NCI-H510A (cell line): ENCODE results near the gene RNF44.

ENCODE experiments used
- DNase-seq: peaks from one replicate; lab custom pipeline; 2025; lab: John Stamatoyannopoulos, UW

RNF44 gene

DNA sequence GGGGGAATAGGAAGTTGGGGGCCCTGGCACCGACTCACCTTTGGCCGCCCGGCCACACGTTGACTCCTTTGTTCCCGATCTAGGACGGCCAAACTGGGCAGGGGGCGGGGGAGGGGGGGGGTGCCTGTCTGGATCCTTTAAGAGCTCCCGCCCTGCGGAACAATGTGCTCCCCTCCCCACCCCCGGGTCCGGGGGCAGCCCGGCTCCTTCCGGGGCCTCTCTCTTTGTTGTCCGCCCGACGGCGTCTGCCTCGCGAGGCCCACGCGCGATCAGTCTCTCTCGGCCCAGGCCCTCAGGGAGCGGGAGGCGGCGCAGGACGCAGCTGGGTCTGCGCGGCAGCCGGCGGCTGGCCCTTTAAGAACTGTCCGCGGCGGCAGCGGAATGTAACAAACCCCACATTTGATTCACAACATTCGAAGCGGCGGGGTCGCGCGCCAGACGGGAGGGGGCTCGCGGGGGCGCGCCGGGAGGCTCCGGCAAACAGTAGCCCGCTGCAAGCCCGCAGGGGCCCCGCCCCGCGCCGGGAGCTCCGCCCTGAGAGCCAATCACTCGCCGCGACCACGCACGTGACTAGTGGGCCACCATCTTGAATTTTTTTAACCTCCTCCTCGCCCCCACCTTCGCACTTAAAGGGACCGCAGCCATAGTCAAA lies at the start of gene RNF44:
Gene RNF44, minus strand, starts transcription at position 501 of the 652 bp plus-strand sequence. CDS start 4,930 bp downstream, outside the sequence.
- DNase-seq: peak; percentile 82

DNA sequence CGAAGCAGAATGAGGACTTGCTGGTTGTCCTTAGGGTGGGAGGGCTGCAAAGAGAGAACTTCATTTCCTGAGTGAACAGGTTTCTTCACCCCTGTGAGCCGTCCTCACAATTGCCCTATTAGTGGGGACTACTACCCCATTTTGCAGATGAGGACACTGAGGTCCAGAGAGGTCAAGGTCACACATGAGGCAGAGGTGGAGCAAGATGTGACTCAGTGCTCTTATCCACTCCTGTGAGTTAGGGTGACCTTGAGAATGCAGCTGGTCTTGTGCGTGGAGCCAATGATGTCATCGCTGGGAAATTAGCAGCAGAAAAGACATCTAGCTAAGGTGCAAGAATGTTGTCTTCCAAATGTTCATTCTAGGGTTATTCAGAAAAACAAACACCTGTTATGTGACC lies 45.9 kb upstream of the RNF44 start:
- DNase-seq: no peak

DNA sequence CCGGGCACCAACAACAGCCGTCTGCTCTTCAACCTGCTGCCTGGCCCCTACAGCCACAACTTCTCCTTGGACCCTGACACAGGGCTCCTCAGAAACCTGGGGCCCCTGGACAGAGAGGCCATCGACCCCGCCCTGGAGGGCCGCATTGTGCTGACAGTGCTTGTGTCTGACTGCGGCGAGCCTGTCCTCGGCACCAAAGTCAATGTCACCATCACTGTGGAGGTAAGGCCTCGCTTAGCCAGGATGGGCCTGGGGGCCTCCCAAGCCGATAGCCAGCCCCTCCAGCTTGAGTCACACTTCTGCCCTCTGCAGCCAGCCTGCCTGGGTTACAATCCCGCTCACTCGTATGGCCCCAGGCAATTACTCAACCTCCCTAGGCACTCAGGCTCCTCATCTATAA lies 44.2 kb upstream of the RNF44 start:
- DNase-seq: no peak

DNA sequence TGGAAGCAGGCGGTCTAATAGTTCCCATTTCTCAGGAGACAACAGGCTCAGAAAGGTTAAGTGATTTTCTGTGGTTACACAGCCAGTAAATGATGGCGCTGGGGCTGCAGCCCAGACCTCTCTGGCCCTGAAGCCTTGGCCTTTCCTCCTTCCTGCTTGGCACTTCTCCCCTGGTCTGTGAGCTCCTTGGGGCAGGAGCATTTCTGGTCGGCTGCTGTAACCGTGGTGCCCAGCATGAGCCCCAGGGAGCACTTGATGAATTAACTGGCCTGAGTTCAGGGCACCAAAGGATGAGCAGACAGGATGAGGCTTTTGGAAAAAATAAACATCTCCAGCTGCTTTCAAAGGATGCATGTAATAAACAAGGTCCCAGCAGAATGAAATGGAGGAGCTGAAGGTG lies 42.1 kb upstream of the RNF44 start:
- no peak for DNase-seq

GRCh38 chr5:176578391-176578808 lies 41.2 kb upstream of the RNF44 start:
- peak; percentile 61 for DNase-seq

DNA sequence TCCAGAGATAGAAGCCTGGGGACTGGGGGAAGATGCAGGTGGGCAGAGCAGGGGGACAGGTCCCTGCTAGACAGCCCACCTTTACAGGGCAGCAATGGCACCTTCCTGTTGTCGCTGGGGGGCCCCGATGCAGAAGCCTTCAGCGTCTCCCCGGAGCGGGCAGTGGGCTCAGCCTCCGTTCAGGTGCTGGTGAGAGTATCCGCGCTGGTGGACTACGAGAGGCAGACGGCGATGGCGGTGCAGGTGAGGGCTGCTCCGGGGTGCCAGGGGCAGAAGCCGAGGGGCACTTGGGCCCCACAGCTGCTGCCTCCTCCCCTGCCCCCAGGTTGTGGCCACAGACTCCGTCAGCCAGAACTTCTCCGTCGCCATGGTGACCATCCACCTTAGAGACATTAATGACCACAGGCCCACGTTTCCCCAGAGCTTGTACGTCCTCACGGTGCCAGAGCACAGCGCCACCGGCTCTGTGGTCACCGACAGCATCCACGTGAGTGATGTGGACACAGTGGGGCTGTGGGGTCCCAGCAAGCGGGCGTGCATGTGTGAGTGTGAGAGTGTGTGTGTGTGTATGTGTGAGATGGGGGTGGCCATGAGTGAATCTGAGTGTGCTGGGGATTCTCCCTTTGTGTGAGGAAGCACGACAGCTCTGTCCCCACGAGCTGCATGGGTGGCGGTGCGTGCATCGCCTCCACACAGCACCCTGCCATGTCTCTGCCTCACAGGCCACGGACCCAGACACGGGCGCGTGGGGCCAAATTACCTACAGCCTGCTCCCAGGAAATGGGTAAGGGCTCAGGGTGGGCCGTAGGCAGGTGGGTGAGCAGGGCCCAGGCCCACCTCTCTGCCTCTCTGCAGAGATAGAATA lies 40.3 kb upstream of the RNF44 start:
- no peak for DNase-seq

- DNase-seq: no peak
Measured at GRCh38 chr5:176575488-176576422, 38.6 kb upstream of the RNF44 start.

DNA sequence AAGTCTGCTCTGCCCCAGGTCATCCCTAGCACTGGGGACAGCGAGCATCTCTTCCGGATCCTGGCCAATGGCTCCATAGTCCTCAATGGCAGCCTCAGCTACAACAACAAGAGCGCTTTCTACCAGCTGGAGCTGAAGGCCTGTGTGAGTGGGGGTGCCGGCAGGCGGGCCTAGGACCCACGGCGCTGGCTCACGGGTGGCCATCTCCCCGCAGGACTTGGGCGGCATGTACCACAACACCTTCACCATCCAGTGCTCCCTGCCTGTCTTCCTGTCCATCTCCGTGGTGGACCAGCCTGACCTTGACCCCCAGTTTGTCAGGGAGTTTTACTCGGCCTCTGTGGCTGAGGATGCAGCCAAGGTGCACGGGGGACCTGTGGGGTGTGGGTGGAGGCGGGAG lies 37.9 kb upstream of the RNF44 start:
- no peak for DNase-seq

GRCh38 chr5:176574297-176574591 lies 37.0 kb upstream of the RNF44 start:
- no peak for DNase-seq

- no peak for DNase-seq
Measured at GRCh38 chr5:176573564-176574296, 36.5 kb upstream of the RNF44 start.

GRCh38 chr5:176570044-176570443 lies 32.8 kb upstream of the RNF44 start:
- no peak for DNase-seq

DNA sequence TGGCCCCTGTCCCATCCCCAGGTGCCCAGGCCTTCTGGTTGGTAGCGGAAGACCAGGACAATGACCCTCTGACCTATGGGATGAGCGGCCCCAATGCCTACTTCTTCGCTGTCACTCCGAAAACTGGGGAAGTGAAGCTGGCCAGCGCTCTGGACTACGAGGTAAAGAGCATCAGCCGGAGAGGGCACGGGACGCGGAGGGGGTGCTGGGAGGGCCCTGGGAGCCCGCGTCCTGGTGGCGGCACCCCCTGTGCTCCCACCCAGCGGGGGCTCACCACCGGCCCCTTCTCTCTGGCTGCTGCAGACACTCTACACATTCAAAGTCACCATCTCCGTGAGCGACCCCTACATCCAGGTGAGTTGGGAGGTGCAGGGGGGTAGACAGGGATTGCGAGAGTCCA lies 31.5 kb upstream of the RNF44 start:
- DNase-seq: no peak

DNA sequence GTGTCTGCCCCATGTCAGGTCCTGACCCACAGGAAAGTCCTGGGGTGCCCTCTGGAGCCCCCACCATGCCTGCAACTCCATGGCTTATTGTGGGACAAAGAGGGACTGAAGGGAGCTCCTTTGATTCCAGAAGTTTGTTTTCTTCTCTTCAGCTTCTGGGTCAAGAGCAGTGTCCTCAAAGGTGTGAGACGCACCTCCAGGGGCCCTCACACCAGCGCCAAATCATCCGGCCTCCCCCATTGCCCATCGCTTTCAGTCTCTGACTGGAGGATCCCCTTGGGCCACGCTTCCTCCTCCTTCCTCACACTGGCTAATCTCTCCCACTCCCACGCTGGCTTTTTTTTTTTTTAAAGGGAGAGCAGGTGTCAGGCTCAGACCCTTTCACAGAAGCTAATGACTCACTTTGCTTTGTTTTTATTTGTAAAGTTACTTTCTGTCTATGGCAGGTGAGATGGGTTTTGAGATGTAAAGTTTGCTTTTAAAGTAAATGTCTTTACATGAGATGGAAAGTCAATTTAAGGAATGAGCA lies 28.6 kb upstream of the RNF44 start:
- no peak for DNase-seq

DNA sequence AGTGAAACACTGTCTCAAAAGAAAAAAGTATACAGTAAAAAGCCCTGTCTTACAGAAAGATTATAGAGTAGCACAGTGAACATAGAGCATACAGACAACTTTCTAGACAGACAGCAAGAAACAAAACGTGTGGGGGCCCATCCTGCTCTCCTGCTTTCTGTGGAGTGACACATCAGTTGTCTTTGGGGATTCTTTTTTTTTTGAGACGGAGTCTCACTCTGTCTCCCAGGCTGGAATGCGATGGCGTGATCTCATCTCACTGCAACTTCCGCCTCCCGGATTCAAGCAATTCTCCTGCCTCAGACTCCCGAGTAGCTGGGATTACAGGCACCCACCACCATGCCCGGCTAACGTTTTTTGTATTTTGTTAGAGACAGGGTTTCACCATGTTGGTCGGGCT lies 26.8 kb upstream of the RNF44 start:
- no peak for DNase-seq

- no peak for DNase-seq
Measured at GRCh38 chr5:176562189-176562588, 25.0 kb upstream of the RNF44 start.

DNA sequence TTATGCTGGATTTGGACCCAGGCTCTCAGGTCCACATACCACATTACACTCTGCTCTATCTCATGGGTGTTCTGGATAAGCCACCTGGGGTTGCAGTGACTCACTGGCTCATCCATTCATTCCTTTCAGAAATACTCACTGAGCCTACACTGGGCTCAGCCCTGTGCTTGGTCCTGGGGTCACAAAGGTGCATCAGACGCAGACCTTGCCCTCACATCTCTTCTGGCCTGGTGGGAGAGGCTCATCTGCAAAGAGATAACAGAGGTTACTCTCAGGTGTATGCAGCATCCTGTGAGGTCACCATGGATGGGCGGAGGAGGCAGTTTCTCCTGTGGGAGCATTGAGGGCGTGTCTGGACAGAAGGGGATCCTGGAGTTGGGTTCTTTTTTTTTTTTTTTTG lies 24.1 kb upstream of the RNF44 start:
- DNase-seq: no peak

- no peak for DNase-seq
Measured at GRCh38 chr5:176560364-176560763, 23.2 kb upstream of the RNF44 start.

- no peak for DNase-seq
Measured at GRCh38 chr5:176559683-176560082, 22.5 kb upstream of the RNF44 start.

DNA sequence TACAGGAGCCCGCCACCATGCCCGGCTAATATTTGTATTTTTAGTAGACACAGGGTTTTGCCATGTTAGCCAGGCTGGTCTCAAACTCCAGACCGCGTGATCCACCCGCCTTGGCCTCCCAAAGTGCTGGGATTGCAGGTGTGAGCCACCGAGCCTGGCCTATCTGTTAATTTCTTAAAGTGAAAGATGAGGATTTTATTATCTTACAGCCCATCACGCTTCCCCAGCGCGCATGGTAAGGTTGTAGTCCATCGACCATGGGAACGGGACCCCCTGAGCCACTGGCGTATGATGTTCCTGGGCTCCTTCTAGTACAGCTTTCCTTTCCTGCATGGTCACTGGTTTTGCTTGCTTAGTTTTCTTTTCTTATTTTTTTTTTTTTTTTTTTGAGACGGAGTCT lies 20.6 kb upstream of the RNF44 start:
- DNase-seq: no peak

- no peak for DNase-seq
Measured at GRCh38 chr5:176553260-176554085, 16.3 kb upstream of the RNF44 start.
